Endothelial cell of umbilical vein (primary cell): Measurements from ENCODE around the gene MEP1B.

Experiments used
- EZH2 ChIP-seq: IDR thresholded peaks from 2 replicates; pipeline ENCODE4 v1.6.1; 2012; ENCODE audit warnings: borderline replicate concordance, low read depth, mild to moderate bottlenecking, moderate library complexity, low read length, inconsistent platforms; ENCODE audit not compliant: severe bottlenecking
- GATA2 ChIP-seq: IDR thresholded peaks from 2 replicates; pipeline ENCODE4 v1.7.0; 2011; ENCODE audit warnings: low read depth, mild to moderate bottlenecking, moderate library complexity, mixed read lengths, low read length; ENCODE audit not compliant: insufficient read length, insufficient read depth
- JUN ChIP-seq: IDR thresholded peaks from 2 replicates; pipeline ENCODE4 v1.6.1; 2011; ENCODE audit warnings: borderline replicate concordance, low read depth; ENCODE audit not compliant: insufficient read length, insufficient read depth
- POLR2A ChIP-seq: IDR thresholded peaks from 2 replicates; pipeline ENCODE4 v1.6.1; 2012; ENCODE audit warnings: low read depth, mild to moderate bottlenecking, control low read depth, low read length
- POLR2AphosphoS5 ChIP-seq: IDR thresholded peaks from 2 replicates; pipeline ENCODE4 v1.6.1; 2012; ENCODE audit warnings: low read depth, mild to moderate bottlenecking, control low read depth, low read length, moderate library complexity; ENCODE audit not compliant: insufficient read depth
- TF ChIP-seq, protein P1 (sequence below), 2 donors: IDR thresholded peaks; 1 replicate in 1 of 2; 2 replicates in 1 of 2; pipeline ENCODE4 v1.5.1; 2011; ENCODE audit warnings: low read length in 2 of 2, mild to moderate bottlenecking in 2 of 2, moderate library complexity in 2 of 2, control low read depth in 1 of 2, inconsistent platforms in 1 of 2, low read depth in 1 of 2; ENCODE audit not compliant: insufficient read depth in 1 of 2; ENCODE audit errors: extremely low read depth in 1 of 2
- TF ChIP-seq, protein P2 (sequence below): IDR thresholded peaks from 2 replicates; pipeline ENCODE4 v1.6.1; 2011; ENCODE audit not compliant: insufficient read depth, insufficient read length

DNA sequence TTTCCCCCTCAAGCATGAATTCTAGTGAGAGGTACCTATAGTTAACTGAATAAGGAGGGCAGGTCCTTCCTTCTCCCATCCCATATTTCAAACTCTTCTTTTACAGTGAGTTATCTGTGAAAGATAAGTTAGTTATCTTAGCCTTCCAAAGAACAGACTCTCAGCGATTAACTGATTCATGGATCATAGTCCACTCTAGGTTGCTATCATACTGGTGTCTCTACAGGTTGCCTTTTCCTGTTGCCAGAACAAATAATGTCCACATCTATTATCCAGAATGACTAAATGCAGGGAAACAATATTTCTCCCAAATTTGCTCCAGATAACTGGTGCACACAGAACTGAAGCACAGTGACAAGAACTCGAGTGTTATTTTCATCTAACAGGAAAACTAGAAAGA lies 68.3 kb downstream of the MEP1B start:
- TF ChIP-seq, protein P1, sequence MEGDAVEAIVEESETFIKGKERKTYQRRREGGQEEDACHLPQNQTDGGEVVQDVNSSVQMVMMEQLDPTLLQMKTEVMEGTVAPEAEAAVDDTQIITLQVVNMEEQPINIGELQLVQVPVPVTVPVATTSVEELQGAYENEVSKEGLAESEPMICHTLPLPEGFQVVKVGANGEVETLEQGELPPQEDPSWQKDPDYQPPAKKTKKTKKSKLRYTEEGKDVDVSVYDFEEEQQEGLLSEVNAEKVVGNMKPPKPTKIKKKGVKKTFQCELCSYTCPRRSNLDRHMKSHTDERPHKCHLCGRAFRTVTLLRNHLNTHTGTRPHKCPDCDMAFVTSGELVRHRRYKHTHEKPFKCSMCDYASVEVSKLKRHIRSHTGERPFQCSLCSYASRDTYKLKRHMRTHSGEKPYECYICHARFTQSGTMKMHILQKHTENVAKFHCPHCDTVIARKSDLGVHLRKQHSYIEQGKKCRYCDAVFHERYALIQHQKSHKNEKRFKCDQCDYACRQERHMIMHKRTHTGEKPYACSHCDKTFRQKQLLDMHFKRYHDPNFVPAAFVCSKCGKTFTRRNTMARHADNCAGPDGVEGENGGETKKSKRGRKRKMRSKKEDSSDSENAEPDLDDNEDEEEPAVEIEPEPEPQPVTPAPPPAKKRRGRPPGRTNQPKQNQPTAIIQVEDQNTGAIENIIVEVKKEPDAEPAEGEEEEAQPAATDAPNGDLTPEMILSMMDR (IDR thresholded peaks at IDR 0.05; ENCODE audit: extremely low read depth in 1 of 2, insufficient read depth in 1 of 2, low read depth in 1 of 2, low read length in 2 of 2) = no peak
- no peak for TF ChIP-seq EZH2
- TF ChIP-seq POLR2AphosphoS5 = no peak
- TF ChIP-seq JUN = no peak
- no peak for TF ChIP-seq POLR2A
- TF ChIP-seq, protein P2, sequence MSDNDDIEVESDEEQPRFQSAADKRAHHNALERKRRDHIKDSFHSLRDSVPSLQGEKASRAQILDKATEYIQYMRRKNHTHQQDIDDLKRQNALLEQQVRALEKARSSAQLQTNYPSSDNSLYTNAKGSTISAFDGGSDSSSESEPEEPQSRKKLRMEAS = no peak
- no peak for TF ChIP-seq GATA2
